ENCODE measurements around the gene TRNT1. TPM values are rescaled to one million over a fixed set of nuclear protein-coding genes. Genes with fewer than 3 reads are reported as not detected.

The TRNT1 gene
- total RNA-seq, 4 donors from 2014 or later = 10.8 to 20.3 (median 14.0) TPM

DNA sequence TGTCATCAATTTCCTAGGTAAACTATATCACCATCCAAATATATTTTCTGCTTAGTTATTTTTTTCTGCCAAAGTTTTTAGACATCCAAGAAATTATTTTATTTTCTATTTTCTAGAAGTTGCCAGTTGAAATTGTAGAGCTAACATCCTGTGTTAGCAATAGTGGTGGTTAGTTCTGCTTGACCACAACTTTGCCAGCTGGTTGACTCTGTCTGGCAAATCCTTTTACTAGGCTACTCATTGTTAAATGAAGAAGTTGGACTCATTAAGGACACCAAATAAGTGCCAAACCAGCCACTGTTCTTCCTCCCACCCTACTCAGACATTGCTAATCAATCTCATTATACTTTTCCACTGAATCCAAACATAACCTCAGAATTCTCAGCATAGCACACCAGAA is 68.1 kb downstream of the TRNT1 start:
- peaks cover 0 to 3% (median 0%) of the 10 kb centered on the region in 4 donors for H3K27me3 ChIP-seq
- no peak for DNase-seq (ENCODE audit: extremely low spot score)
- no peak for TF ChIP-seq POLR2AphosphoS5 (IDR thresholded peaks at IDR 0.05)
- no peak for TF ChIP-seq EP300 (IDR thresholded peaks at IDR 0.05)
- TF ChIP-seq CTCF (IDR thresholded peaks at IDR 0.05) = no peak
- no peak for TF ChIP-seq POLR2A (IDR thresholded peaks at IDR 0.05; ENCODE audit: low read depth)
- H3K4me3 ChIP-seq = no peak overlapping the region
- no peaks in the 10 kb centered on the region for H3K4me1 ChIP-seq
- H3K36me3 ChIP-seq = no peaks in the 10 kb centered on the region
- no peaks in the 10 kb centered on the region for H3K9me3 ChIP-seq
- H3K27ac ChIP-seq (replicated peaks in 1 of 4) = no peak overlapping the region
- intact Hi-C loops (cut with DNase I) = no loop called here

- no peak for TF ChIP-seq POLR2AphosphoS5 (IDR thresholded peaks at IDR 0.05)
- peak in 2 of 3 experiments; percentile 8 to 34 for TF ChIP-seq CTCF (IDR thresholded peaks at IDR 0.05)
- no peak for TF ChIP-seq POLR2A (IDR thresholded peaks at IDR 0.05; ENCODE audit: low read depth)
- TF ChIP-seq EP300 (IDR thresholded peaks at IDR 0.05) = no peak
- 58% methylated on average over 6 of the region's 6 CpGs for WGBS
- intact Hi-C loops (cut with DNase I) = no loop called here
- Histone ChIP-seq H3K4me3 (no peak overlapping the region), H3K4me1 (peaks cover 0 to 4% (median 0%) of the 10 kb centered on the region in 4 donors), H3K9me3 (no peaks in the 10 kb centered on the region), H3K27me3 (peaks cover 0 to 3% (median 0%) of the 10 kb centered on the region in 4 donors), H3K27ac (replicated peaks in 1 of 4) (no peak overlapping the region), H3K36me3 (no peaks in the 10 kb centered on the region)
- no peak for DNase-seq (ENCODE audit: extremely low spot score)
Measured at GRCh38 chr3:3196148-3196861, 69.6 kb downstream of the TRNT1 start.

Small RNA genes lying within 50 kb of the gene (small RNA-seq; reads per million reads assigned to genes)
- gene RF00416 = 0 reads per million in 3 donors

Other genes starting within 250 kb of the TRNT1 start
- gene IL5RA, start 16.6 kb upstream of the TRNT1 start, total RNA-seq = 1 to 10 TPM in 1 of 4 donors, under 1 TPM in 3; 0.13 to 1.2 (median 0.38) TPM
- gene CRBN, start 52.8 kb downstream of the TRNT1 start, total RNA-seq = 100 to 1,000 TPM in 2 of 4 donors, 10 to 100 TPM in 2; 46.5 to 109 (median 85.0) TPM